ENCODE results near the gene ZFP36L2. TPM values are rescaled to one million over a fixed set of nuclear protein-coding genes. Genes with fewer than 3 reads are reported as not detected.

Gene ZFP36L2
- total RNA-seq, 1 donor from 2014 or later, result 209 TPM

GRCh38 chr2:43246641-43247040 lies 20.2 kb upstream of the ZFP36L2 start:
- DNase-seq (ENCODE audit: low spot score), result no peak

GRCh38 chr2:43241558-43241957 lies 15.2 kb upstream of the ZFP36L2 start:
- DNase-seq (ENCODE audit: low spot score), result no peak

DNA sequence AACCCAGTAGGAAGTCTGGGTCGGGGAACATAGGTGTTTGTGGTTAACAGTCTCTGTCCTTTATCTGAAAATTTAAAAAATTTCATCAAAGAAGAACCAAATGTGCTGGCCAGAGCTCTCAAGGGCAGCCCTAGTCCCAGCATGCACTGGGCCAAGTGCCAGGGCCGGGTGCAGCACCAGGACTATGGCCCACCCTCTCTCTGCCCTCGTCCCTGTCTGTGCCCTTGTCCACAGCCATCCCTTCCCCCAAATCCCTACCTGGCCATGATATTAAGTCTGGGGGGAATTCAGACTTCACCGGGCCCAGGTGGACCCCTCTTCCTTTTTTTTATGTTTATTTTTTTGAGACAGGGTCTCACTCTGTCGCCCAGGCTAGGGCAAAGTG lies 14.4 kb upstream of the ZFP36L2 start:
- DNase-seq (ENCODE audit: low spot score), result no peak

DNA sequence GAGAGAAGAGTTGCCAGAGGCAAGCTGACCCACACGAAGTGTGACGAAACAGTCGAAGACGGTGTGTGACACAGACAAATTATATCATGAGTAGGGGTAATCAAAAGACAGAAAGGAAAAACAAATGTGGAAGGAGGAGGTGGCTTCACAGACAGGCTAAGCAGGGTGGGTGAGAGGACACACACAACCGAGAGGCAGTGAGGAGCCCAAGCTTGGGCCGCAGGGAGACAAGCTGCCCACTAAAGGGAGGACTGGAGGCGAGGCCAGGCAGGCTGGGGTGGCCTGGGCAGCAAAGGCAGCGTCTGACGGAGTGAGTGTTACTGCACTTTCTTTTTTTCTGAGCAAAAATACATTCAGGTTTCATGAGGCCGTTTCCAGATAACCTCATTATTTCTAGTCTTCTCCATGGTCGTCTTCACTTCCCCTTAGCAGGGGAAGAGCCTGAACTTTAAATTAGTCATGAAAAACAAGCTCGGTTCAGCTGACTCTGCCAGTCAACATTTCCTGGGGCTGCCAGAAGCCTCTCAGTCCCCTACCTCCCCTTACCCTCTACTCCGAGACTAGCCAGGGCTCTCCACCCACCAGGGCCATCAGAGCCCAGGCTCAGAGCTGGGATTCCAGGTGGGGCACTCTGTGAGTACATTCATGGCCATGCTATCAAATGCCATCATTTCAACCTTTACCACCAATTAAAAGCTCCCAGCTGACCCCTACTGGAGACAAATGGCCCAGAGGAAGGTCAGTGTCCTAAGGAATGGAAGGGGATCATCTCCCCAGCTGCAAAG lies 13.8 kb upstream of the ZFP36L2 start:
- no peak for DNase-seq (ENCODE audit: low spot score)

DNA sequence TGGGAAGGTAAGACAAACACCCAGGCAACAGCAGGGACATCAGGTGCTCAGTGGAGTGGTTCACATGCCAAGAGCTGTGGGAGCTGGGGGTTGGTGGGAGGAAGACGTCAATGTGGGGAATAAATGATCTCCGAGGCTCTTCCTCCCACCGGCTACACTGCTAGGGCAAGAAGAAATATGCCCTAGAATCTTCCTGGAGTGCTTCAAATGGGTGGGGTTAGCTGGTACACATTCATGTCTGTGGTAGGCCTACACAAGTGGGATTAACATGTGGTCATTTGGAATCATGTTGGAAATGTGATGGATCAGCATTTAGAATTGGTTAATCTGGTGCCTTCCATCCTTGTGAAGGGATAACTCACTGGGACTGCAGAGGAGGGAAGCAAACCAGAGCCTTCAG lies 12.4 kb upstream of the ZFP36L2 start:
- no peak for DNase-seq (ENCODE audit: low spot score)

- DNase-seq (ENCODE audit: low spot score), result no peak
These were observed 11.8 kb upstream of the ZFP36L2 start for GRCh38 chr2:43238176-43238575.

- DNase-seq (ENCODE audit: low spot score), result no peak
These were observed 7.1 kb upstream of the ZFP36L2 start for GRCh38 chr2:43233218-43234212.

DNA sequence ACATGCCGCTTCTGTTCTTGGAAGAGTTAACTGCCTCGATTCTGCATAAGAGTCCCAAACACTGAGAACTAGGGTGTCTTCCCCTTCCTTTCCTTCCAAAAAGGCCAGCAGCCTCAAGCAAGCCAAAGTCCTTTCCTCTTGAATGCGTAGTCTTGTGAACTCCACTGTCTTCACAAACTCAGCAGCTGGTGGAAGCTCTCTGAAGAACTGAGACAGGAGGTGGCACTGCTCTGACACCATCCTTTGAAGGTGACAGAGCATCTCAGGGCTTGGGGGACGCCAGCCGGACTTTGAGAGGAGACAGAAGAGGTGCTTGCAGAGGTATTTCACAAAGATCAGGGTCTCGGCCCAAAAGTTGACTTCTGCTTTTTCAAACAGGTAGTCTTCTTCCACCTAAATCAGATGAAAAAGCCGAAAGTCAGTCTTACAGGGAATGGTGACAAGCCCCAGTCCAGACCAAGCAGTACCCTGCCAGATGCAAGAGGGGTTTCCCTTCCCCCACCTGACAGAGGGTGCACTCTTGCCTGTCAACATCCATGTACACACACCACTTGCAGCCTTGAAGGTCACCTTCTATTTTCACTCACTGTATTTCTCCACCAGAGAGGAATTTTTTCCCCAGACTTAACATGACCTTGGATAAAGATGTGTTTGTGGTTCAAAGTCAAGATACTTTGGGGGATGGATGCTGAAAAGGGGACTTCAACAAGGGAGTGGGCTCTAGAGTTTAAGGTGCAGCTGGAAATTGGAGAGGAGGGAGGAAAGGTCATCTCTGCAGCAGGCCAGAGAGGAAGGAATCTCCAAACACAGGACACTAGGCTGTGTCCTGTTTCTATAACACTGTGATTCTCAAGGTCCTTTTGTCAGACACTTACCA lies 4.8 kb upstream of the ZFP36L2 start:
- DNase-seq (ENCODE audit: low spot score), result no peak

DNA sequence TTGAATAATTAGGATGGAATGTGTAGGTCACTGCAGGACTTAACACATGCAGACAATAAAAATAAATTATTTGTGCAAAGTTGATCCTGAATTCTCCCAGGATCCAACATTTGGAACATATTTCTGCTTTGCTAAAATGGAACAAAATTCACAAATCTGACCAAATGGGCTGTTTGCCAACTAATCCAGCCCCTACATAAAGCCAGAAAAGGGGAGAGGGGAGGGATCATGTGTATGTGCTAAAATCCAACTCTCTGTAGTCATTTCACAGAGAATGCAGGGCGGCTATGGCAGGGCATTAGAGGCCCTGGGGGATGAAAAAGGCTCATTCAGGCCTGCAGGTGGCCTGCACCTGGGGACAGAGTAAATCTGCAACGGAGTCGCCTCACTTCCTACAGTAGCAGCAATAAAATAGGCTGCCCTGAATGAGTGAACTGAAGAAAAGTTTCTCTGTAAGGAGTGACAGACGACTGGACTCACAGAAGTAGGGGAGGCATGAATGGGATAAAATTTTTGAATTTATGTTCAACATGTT lies 4.0 kb upstream of the ZFP36L2 start:
- DNase-seq (ENCODE audit: low spot score), result no peak

DNA sequence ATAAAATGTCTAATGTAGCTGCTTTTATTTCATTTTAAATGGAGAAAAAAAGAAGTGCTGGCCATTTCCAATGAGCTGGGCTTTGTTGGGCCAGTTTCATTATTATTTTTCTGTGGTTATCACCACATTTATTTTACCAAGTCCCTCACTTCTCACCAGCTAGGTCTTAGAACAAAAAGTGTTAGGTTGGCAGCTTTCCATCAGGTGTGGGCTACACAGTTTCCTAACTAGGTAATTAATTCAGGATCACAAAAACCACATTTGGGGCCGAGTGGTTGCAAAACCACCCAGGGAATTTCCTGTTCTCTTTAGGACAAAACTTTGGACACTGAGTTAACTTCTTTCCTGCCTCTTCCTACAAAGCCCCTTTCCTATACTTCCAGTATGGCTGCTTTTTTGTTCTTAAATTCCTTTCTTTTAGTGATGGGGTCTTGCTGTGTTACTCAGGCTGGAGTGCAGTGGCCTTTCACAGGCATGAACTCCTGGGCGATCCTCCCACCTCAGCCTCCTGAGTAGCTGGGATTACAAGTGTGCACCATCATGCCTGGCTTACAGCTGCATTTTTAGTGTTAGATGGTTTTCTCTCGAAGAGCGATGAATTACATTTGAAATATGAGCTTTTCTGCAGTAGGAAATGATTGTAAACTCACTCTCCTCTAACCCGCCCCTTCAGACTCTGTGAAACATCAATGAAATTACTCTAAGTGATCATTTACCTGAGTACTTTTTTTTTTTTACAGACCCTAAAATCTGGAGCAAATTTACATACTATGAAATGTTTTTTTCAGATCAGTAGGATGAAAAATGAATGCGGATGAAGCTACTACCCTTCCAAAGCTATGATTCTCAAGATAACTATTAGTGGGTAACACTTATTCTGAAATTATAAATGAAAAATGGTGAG lies 2.6 kb upstream of the ZFP36L2 start:
- no peak for DNase-seq (ENCODE audit: low spot score)

GRCh38 chr2:43228321-43228751 lies 1.9 kb upstream of the ZFP36L2 start:
- DNase-seq (ENCODE audit: low spot score), result no peak

DNA sequence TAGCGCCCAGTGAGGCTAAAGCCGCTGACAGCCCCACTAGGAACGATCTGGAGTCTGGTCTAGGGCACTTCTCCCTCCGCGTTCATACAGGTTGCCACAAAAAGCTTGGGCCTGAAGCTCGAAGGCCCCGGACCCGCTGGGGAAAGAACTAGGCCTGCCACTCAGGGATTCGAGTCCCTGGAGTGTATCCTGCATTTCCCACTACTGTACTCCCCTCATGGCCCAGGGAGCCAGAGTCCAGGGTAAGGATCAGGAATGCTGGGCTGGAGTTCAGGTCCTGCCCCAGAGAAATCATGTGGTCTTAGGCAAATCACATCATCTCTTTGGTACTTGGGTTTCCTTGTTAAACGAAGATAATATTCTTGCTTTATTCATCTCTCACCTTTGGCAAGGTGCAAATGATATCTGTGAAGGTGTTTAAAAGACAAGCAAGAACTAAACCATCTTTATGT lies 1.4 kb upstream of the ZFP36L2 start:
- no peak for DNase-seq (ENCODE audit: low spot score)

- DNase-seq (ENCODE audit: low spot score), result peak; percentile 96
These were observed 786 bp upstream of the ZFP36L2 start for GRCh38 chr2:43226955-43227829.

- DNase-seq (ENCODE audit: low spot score), result peak; percentile 70
These were observed 433 bp downstream of the ZFP36L2 start for GRCh38 chr2:43225788-43226557.

DNA sequence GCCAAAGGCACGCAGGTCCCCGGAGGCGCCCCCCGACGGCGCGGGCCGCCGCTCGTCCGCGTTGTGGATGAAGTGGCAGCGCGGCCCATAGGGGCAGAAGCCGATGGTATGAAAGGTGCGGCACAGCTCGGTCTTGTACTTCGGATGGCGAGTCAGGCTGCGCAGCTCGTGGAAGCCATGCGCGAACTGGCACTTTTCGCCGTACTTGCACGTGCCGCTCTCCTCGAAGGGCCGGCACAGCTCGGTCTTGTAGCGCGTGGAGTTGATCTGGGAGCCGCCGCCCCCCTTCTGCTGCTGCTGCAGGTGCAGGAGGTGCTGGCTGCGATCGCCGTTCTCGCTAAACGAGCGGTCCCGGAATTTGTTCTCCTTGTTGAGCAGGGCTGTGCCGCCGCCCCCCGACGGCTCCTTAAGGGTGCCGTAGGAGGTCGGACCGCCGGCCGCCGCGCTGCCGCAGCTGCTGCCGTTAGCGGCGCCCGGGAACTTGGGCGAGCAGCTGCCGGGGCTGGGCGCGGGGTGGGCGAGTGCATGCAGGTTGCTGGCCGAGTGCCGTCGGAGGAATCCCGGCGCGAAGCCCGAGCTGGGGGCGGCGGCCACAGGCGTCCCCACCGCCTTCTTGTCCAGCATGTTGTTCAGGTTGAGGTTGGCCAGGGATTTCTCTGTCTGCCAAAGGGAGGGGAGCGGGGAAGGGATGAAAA lies 1.2 kb downstream of the ZFP36L2 start:
- DNase-seq (ENCODE audit: low spot score), result peak; percentile 61

GRCh38 chr2:43224571-43225092 lies 1.8 kb downstream of the ZFP36L2 start:
- no peak for DNase-seq (ENCODE audit: low spot score)

DNA sequence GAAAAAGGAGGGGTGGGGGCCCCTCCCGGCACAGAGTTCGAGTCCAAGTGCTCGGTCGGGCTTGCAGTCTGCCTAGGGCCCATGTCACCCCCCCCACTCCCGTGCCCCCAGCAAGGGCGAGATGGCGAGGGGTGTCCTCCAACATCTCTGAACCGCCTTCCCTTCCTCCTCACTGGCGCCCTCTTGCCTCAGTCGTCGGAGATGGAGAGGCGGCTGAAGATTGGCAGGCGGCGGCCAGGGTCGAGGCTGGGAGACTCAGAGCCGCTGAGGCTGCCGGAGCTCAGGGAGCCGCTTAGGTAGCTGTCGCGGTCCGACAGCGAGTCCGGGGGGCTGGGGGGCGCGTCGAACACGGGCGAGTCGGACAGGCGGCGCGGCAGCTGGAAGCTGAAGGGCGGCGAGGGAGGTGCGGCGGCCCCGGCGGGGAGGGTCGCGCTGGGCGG lies 2.3 kb downstream of the ZFP36L2 start:
- peak; percentile 72 for DNase-seq (ENCODE audit: low spot score)

Data from mucosa of gallbladder (tissue), 1 donor.